Psoas muscle (tissue), 8 donors: ENCODE data around the gene XCL1. TPM values are rescaled to one million over a fixed set of nuclear protein-coding genes. Genes with fewer than 3 reads are reported as not detected.
"Not testable (repeated sequence)": the region's sequence is repeated elsewhere in the genome, so short reads cannot be mapped to it uniquely, and the experiment has no call there.

ENCODE experiments used
- ATAC-seq, 4 donors: fragments of 200-7000 bp; cut with Tn5 transposase; one replicate each; pipeline ENCODE4 v1.9.1; 2020; ENCODE audit warnings: moderate library complexity in 3 of 4, mild to moderate bottlenecking in 2 of 4
- DNase-seq, 2 donors: peaks; one replicate each; pipeline ENCODE4 v3.0.0-alpha.2; 2020
- H3K27ac ChIP-seq: fragments of 200-600 bp; one replicate; pipeline ENCODE4 v1.8.0; 2022
- H3K27me3 ChIP-seq, 3 donors: fragments of 200-600 bp in 1 of 3; one replicate each; pipeline versions ENCODE4 v1.6.1 to v1.8.0; 2013 to 2022; ENCODE audit warnings: low read length in 2 of 3, mild to moderate bottlenecking in 2 of 3, moderate library complexity in 1 of 3; ENCODE audit not compliant: insufficient read depth in 3 of 3
- H3K36me3 ChIP-seq, 2 donors: fragments of 200-600 bp in 1 of 2; one replicate each; pipeline versions ENCODE4 v1.6.1 to v1.8.0; 2013 to 2022; ENCODE audit warnings: low read depth in 1 of 2, mild to moderate bottlenecking in 1 of 2, moderate library complexity in 1 of 2; ENCODE audit not compliant: insufficient read depth in 1 of 2
- H3K4me1 ChIP-seq: fragments of 200-600 bp; one replicate; pipeline ENCODE4 v1.8.0; 2022
- H3K4me3 ChIP-seq: fragments of 200-600 bp; one replicate; pipeline ENCODE4 v1.8.0; 2022; ENCODE audit warnings: mild to moderate bottlenecking
- H3K9me3 ChIP-seq: fragments of 200-600 bp; one replicate; pipeline ENCODE4 v1.8.0; 2022
- CTCF ChIP-seq: fragments of 200-600 bp; IDR thresholded peaks from one replicate; pipeline ENCODE4 v1.8.0; 2022; ENCODE audit warnings: antibody characterized with exemption
- WGBS, 3 donors: extraction: QIAGEN DNeasy Blood & Tissue Kit; methylation state at CpG; one replicate each; pipeline versions ENCODE4 v1.1.6 to v1.1.7; 2013; 5-methylcytosine and 5-hydroxymethylcytosine counted together
- intact Hi-C, 2 donors: fragments of 100-400 bp; cut with DNase I; formaldehyde crosslinking; loops; one replicate each; pipeline versions ENCODE4 v1.11.0 to v1.14.2; 2022
- long read RNA-seq, 2 donors: library from polyadenylated mRNA; unstranded; transcript quantifications; one replicate each; pipeline ENCODE4 v2.0.0, GENCODE V29; 2021
- polyA plus RNA-seq, 3 donors: library from polyadenylated mRNA; stranded (reverse); fragments of 200-250 nt; gene quantifications; one replicate each; pipeline ENCODE4 v1.2.3, GENCODE V29; 2013
- total RNA-seq, 4 donors: library from RNA; stranded (reverse); fragmentation: NEBNext Ultra II Directional in 2 of 4; extraction: Animal tissue kit (Norgen Biotek cat#: 25700) in 2 of 4; gene quantifications; one replicate each; pipeline versions ENCODE4 v1.2.1 to v1.2.4, GENCODE V29; 2021 to 2023
- donor health status: healthy with polysubstance abuse.
- donor health status: DM: no; HTN: no; CAD: no; lungs with moderate emphysema.
- donor health status: Bipolar disorder and iron deficiency.
- donor health status: healthy.
- donor health status: DM: yes; HTN: yes; CAD: no.
- donor health status: DM: no; HTN: no; CAD: no.
- donor health status: DM: no; HTN: no; CAD: no.
- donor health status: DM: yes; HTN: yes; CAD: no.

XCL1 gene
- total RNA-seq (under 1 TPM in 1 of 4 donors, not detected in 3; 0.28 TPM), polyA plus RNA-seq (under 1 TPM in 1 of 3 donors, not detected in 2; 0.03 TPM)
- long read RNA-seq, donor 1: 0 reads
- long read RNA-seq, donor 2: 0 reads

GRCh38 chr1:168576245-168576688 lies at the start of gene XCL1:
TSS of gene XCL1 (plus strand) at chr1:168576605. CDS start at chr1:168576638, 33 bp downstream.
- H3K27ac ChIP-seq, H3K27me3 ChIP-seq, ATAC-seq, H3K4me1 ChIP-seq, DNase-seq, H3K36me3 ChIP-seq, H3K9me3 ChIP-seq, H3K4me3 ChIP-seq, intact Hi-C loops: not testable (repeated sequence)
- 78 to 89% (median 84%) methylated on average over 4 of the region's 6 CpGs for WGBS, 3 donors

GRCh38 chr1:168529518-168529917 lies 46.9 kb upstream of the XCL1 start:
- 79 to 80% (median 79%) methylated on average over 1 of the region's 1 CpG for WGBS, 3 donors
- no peak for TF ChIP-seq CTCF
- Histone ChIP-seq H3K9me3 (no peaks in the 10 kb centered on the region), H3K27ac (no peak overlapping the region), H3K36me3 (no peaks in the 10 kb centered on the region), H3K4me1 (no peaks in the 10 kb centered on the region), H3K27me3 (no peaks in the 10 kb centered on the region), H3K4me3 (no peak overlapping the region)
- DNase-seq (no peak), ATAC-seq (no peak)
- intact Hi-C loops: no loop called here

- TF ChIP-seq CTCF: no peak
- 96 to 98% (median 97%) methylated on average over 2 of the region's 2 CpGs for WGBS, 3 donors
- Histone ChIP-seq H3K27ac (no peak overlapping the region), H3K4me3 (no peak overlapping the region), H3K4me1 (no peaks in the 10 kb centered on the region), H3K27me3 (peaks cover 0 to 3% (median 0%) of the 10 kb centered on the region in 3 donors), H3K36me3 (no peaks in the 10 kb centered on the region), H3K9me3 (no peaks in the 10 kb centered on the region)
- intact Hi-C loops: no loop called here
- DNase-seq (no peak), ATAC-seq (no peak)
Observed at GRCh38 chr1:168531615-168532345, 44.6 kb upstream of the XCL1 start.

GRCh38 chr1:168535536-168535935 lies 40.9 kb upstream of the XCL1 start:
- DNase-seq: no peak
- no peak overlapping the region for H3K27ac ChIP-seq
- intact Hi-C loops: no loop called here
- no peak for ATAC-seq
- H3K27me3 ChIP-seq: peaks cover 0 to 3% (median 0%) of the 10 kb centered on the region in 3 donors
- H3K4me1 ChIP-seq: no peaks in the 10 kb centered on the region
- 65 to 81% (median 70%) methylated on average over 1 of the region's 1 CpG for WGBS, 3 donors
- H3K36me3 ChIP-seq: no peaks in the 10 kb centered on the region
- TF ChIP-seq CTCF: no peak
- no peak overlapping the region for H3K4me3 ChIP-seq
- no peaks in the 10 kb centered on the region for H3K9me3 ChIP-seq

GRCh38 chr1:168540798-168541197 lies 35.6 kb upstream of the XCL1 start:
- H3K27me3 ChIP-seq, H3K4me1 ChIP-seq, H3K9me3 ChIP-seq, H3K36me3 ChIP-seq, H3K27ac ChIP-seq, DNase-seq, H3K4me3 ChIP-seq, intact Hi-C loops: not testable (repeated sequence)
- peak in 2 of 4 donors; percentile 37 to 42 for ATAC-seq
- 22 to 46% (median 27%) methylated on average over 7 of the region's 7 CpGs for WGBS, 3 donors

- intact Hi-C loops, H3K4me1 ChIP-seq, DNase-seq, H3K36me3 ChIP-seq, H3K27me3 ChIP-seq, ATAC-seq, H3K4me3 ChIP-seq, H3K9me3 ChIP-seq, H3K27ac ChIP-seq: not testable (repeated sequence)
- 90 to 100% (median 93%) methylated on average over 2 of the region's 2 CpGs for WGBS, 3 donors
Observed at GRCh38 chr1:168542978-168543377, 33.4 kb upstream of the XCL1 start.

GRCh38 chr1:168543840-168544498 lies 32.4 kb upstream of the XCL1 start, which contains the start of gene XCL2:
TSS of gene XCL2 (minus strand) at chr1:168543997. CDS start at chr1:168543964, 33 bp downstream.
- H3K27me3 ChIP-seq, intact Hi-C loops, H3K4me1 ChIP-seq, H3K36me3 ChIP-seq, ATAC-seq, H3K27ac ChIP-seq, H3K9me3 ChIP-seq, DNase-seq, H3K4me3 ChIP-seq: not testable (repeated sequence)
- 77 to 88% (median 78%) methylated on average over 4 to 5 of the region's 8 CpGs for WGBS, 3 donors
